Measurements from ENCODE around the gene MLLT1.

DNA sequence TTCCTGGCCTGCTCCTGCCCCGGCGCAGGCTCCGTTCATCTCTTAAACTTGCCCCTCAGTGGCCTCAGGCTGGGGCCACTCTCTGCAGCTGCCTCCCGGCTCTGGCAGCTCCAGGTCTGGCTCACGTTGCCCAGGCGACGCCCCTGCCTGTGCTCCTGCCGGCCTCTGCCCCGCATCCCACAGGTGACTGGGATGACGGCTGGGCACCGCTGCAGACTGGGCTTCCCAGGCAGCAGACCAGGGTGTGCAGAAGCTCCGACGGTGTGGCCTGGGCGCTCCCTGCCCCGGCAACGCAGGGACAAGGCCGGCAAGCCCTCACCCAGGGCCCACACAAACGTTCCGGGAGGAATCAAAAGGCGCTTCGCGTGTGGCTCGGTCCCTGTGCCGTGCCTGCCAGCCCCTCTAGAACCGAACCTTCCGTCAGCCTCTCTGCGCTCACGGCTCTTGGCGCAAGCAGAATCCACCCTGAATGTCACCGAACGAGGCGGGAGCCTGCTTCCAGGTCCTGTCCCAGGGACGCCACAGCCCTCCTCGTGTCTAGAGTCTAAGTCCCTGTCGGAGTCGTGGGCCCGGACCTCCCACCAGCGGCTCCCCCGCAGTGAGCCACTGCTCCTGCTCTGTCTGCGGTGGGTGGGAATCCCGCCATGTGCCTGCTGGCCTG lies 64.8 kb downstream of the MLLT1 start:
- TF ChIP-seq EZH2 (IDR thresholded peaks at IDR 0.05; ENCODE audit: borderline replicate concordance, control insufficient read depth, low read depth, low read length) (no peak), FOXM1 (IDR thresholded peaks at IDR 0.05; ENCODE audit: low read depth, low read length) (no peak), TCF7 (IDR thresholded peaks at IDR 0.05; ENCODE audit: borderline replicate concordance) (no peak), MYC (IDR thresholded peaks at IDR 0.05; ENCODE audit: insufficient read depth, insufficient read length, insufficient replicate concordance, low read length, severe bottlenecking) (no peak), KAT2A (conservative IDR thresholded peaks at IDR 0.05; ENCODE audit: control insufficient read depth, low read depth, low read length) (no peak), USF2 (IDR thresholded peaks at IDR 0.05; ENCODE audit: borderline replicate concordance, low read depth, low read length) (no peak), POLR2A (IDR thresholded peaks at IDR 0.05; ENCODE audit: low read depth, low read length) (no peak), ZNF207 (IDR thresholded peaks at IDR 0.05; ENCODE audit: borderline replicate concordance) (no peak), GATAD2B (conservative IDR thresholded peaks at IDR 0.05; ENCODE audit: low read depth) (no peak), HDAC2 (IDR thresholded peaks at IDR 0.05) (no peak)
- TF ChIP-seq, protein P1, sequence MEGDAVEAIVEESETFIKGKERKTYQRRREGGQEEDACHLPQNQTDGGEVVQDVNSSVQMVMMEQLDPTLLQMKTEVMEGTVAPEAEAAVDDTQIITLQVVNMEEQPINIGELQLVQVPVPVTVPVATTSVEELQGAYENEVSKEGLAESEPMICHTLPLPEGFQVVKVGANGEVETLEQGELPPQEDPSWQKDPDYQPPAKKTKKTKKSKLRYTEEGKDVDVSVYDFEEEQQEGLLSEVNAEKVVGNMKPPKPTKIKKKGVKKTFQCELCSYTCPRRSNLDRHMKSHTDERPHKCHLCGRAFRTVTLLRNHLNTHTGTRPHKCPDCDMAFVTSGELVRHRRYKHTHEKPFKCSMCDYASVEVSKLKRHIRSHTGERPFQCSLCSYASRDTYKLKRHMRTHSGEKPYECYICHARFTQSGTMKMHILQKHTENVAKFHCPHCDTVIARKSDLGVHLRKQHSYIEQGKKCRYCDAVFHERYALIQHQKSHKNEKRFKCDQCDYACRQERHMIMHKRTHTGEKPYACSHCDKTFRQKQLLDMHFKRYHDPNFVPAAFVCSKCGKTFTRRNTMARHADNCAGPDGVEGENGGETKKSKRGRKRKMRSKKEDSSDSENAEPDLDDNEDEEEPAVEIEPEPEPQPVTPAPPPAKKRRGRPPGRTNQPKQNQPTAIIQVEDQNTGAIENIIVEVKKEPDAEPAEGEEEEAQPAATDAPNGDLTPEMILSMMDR (IDR thresholded peaks at IDR 0.05 in 2 of 3, conservative IDR thresholded peaks at IDR 0.05 in 1 of 3; ENCODE audit: control insufficient read depth in 2 of 3, extremely low read depth in 1 of 3, insufficient read depth in 1 of 3, low read depth in 3 of 3, low read length in 3 of 3) = no peak
